NCI-H1105 (cell line): ENCODE results near the gene RAD51B.

Source experiments
- DNase-seq: peaks from one replicate; lab custom pipeline; 2025; lab: John Stamatoyannopoulos, UW

Gene RAD51B

DNA sequence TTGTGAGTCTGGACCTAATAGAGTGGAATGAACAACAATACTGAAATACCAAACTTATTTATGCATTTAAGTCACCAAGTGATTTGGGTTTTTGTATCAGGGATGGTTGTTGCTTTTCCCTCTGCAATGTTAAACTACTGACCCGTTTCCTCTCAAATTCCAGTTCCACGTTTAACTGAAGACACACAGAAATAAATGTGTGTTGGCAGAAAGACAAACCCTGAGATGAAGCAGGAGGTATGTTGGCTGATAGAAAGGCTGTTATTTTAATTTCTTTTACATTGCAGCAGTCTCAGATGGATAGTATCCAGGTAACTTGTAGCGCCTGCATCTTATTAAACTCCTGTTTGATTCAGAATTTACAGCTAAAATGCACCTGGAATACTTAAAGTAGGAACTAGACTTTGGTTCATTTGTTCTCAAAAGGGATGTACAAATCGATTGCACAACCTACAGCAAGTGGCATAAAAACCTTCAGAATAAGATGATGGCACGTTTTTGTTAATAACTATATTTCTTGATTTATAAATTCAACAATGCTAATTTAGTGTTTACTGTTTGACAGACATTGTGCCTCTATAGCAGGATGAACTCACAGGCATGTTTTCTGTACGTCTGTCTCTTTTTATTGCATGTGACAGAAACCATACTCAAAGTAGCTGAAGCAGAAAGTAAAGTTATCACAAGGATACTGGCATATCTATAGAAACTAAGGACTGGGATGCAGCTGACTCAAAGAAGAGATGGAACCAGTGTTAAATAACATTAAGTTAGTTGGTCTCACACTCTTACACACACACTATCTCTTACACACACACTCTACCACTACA, 567.6 kb downstream of the RAD51B start:
- DNase-seq, result no peak

DNA sequence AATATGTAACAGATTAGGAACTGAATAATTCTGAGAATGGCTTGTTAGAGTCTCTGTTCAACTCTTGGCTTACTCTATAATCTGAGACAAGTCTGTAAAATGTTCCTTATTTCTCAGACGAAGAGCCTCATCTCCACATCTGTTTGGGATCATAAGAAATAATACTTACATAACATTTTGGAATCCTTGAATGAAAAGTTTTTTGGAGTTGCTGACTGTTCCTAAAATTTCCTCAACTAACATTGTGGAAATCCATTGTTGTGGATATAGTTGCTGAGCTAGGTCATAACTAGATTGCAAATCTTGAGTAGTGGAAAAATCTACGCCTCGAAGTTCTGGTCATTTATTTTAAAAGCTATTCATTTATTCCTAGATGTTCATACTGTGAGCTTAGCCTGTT, 570.4 kb downstream of the RAD51B start:
- no peak for DNase-seq

DNA sequence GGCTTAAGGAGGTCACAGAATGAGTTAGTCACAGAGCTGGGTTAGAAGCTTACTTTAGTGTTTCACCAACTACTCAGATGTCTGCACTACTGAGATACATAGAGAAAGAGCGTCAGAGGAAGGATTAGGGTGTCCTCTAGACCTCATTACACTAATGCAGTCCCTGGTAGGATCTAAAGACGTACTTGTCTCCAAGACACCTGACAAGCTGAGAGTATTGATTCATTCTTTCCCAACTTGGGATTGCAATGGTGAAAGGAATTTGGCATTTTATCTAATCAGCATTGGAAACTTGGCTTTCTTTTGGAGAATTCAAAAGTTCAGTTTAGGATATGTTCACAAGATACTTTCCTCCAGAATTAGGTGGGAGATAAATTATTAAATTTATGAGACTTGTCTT, 571.2 kb downstream of the RAD51B start:
- DNase-seq, result no peak

GRCh38 chr14:68391311-68392014, 571.9 kb downstream of the RAD51B start:
- DNase-seq, result no peak

- DNase-seq, result no peak
Measured at GRCh38 chr14:68392393-68393141, 573.0 kb downstream of the RAD51B start.

- no peak for DNase-seq
Measured at GRCh38 chr14:68393259-68393658, 573.7 kb downstream of the RAD51B start.

DNA sequence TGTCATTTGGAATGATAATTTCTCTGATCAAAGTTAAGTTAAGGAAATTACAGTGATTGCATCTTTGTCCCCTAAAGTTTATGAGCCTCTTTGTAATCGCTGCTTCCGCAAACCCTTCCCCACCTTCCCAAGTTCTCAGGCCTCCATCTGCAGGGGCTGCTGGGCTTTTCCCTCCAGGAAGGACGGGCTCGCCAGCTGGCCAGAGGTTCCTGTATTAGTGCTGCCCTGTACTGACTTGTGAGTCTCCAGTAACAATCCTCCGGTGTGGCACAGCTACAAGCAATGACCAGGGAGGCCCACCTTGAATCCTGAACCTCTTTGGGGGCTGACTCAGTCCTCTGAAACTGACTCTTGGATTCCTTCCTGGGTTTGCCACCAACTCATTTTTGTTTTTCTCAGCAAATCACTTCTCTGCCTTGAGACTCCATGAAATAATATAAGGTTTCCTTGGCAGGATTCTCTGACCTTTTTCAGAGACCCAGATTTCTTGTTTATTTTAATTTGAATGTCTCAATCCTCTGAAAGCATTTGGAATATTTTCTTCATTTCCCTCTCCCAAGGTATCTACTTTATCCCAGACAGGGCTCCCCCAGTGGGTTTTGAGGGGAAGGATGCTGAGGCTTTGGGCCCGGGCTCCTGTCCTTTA, 574.7 kb downstream of the RAD51B start:
- no peak for DNase-seq

- no peak for DNase-seq
Measured at GRCh38 chr14:68394764-68395143, 575.2 kb downstream of the RAD51B start.

DNA sequence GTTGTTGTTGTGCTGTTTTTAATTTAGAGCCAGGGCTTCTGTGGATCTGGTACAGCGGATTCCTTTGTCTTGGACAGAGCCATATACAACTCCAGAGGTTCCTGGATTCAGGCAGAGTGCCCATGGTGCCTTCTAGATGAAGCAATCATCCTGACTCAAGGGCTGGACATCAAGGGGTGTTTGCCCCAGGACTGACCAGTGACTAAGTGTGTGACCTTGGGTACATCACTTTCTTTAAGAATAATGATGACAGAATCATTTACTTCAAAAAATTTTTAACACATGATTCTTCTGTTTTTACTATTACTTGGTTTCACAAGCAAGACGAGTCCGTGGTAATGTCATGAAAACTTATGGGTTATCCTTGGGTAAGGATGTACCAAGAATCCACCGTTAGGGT, 576.0 kb downstream of the RAD51B start:
- DNase-seq, result no peak

DNA sequence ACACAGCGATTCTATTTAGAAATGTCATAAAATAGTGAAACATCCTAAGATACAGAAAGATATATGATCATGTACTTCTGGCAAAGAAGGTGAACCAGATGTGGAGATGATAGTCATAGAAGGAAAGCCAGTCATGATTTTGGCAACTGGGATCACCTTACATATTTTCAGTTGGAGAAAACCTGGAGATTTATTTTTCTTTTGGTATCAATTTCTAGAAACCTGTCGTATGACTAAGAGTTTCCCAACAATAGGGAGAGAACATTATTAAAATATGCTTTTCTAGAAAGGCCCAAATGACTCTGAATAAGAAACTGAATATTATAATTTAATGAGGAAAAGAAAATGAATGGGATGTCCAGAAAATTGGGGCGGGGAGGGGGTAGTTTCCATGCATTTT, 576.9 kb downstream of the RAD51B start:
- DNase-seq, result no peak

DNA sequence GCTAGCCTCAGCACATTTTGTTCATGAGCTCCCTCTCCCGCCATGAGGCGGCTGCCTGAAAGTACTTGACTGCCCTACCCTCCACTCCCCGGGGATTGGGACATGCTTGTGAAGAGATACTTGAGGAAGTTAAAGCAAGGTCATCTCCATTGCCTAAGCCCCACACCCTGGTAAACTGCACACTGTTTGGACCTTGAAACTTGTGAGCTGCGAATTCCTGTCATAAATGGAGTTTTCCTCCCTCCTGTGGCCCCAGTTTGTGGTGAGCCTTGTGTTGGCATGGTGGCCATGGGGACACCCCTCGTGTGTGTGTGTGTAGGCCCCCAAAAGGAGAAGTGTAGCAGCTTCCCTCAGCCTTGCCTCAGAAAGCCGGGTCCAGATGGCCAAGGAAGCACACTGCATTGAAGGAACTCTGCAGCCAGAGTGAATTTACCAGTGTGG, 577.8 kb downstream of the RAD51B start:
- no peak for DNase-seq

GRCh38 chr14:68397822-68398221, 578.2 kb downstream of the RAD51B start:
- no peak for DNase-seq

DNA sequence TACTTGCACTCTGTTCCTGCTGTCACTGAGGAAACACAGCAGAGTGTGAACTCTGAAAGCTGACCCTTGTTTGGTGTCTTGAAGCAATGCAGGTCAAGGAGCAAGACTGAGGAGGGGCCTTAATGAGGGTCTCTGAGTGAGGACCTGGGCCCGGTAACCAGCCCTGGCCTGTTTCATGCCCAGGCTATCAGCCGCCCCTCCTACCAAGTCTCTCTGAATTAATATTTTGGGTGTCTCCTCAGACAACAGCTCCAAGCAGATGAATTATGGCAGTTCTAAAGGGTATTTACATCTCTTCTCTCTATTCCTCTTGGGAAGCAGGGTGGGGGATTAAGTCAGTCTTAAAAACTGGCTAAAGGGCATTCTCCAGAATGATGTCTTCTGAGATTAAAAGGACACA, 578.8 kb downstream of the RAD51B start:
- DNase-seq, result no peak

DNA sequence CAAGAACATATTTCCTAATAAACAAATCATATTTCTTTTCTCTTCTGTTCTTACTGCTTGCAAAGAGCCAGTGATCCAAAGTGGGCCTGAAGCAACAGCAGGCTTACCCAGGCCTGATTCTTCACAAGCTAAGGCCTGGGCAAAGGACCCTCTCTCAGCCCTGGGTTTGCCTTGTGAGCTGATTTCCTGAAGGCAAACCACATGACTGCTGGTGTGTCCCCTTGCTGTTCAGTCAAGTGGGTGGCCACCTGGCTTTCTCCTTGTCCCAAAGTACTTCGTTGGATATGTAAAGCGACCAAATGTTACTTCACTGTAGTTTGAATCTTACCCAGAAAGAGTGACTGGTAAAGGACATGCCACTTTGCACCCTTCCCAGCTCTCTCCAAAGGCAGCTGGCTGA, 580.4 kb downstream of the RAD51B start:
- DNase-seq, result no peak

GRCh38 chr14:68401317-68401716, 581.7 kb downstream of the RAD51B start:
- no peak for DNase-seq

DNA sequence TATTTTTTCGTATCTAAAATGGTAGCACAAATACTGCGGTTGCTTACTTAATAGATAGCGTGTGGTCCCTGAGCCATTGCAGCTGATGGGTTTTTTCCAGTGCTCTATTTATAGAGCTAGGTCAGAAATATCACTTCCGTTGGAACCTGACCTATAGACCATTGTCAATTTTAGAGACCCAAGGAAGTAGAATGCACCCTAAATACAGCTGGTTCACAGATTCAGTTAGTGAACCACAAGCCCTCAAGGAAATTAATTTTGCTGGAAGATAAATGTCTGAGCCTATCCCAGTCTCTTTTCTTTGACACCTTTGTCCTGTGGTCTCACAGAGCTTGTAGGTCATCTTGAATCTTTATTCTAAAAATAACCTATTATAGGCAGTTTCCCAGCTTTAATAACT, 582.3 kb downstream of the RAD51B start:
- DNase-seq, result no peak

GRCh38 chr14:68402525-68403101, 583.0 kb downstream of the RAD51B start:
- no peak for DNase-seq

DNA sequence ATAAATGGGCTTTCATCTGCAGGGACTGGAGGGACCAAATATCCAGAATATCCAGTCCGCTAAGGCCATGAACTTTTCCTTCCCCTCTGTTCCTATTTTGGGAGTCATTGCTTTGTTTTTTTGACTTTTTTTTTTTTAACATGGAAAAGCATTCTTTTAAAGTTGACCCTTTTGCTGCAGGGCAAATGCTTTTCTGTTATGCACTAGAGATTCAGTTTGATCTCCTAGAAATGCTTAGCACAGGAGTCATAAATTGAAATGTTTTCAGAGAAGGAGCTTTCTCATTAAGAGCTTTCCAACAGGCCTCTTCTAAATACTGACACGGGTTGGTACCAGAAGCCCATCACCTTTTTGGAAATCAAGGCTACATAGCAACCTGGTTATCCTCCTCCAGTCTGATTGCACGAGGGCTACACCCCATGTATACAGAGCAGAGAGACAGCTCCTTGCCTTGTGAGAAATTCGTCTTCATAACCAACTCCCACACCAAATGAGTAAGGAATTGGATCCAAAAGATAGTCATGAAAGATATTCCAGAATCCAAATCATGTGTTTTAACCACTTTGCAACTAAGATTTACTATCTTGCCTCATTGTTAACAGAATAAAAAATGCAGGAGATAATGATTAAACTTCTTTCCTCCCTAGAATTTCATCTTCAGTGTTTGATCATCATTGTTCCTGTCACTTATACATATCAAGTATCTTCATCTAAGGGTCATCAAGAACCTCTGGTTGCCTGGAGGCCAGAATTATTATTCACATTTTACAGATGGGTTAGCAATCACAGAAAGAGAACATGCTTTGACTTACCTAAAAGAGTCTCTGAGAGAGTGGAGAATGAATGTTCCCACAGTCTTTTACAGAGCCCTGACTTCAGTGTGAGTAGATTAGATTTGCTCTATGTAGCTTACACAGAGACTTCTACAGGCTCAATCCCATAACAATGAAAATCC, 583.9 kb downstream of the RAD51B start:
- DNase-seq, result no peak

GRCh38 chr14:68404146-68404527, 584.6 kb downstream of the RAD51B start:
- DNase-seq, result no peak

GRCh38 chr14:68404652-68405183, 585.1 kb downstream of the RAD51B start:
- no peak for DNase-seq

- no peak for DNase-seq
Measured at GRCh38 chr14:68405961-68406360, 586.4 kb downstream of the RAD51B start.
